Astrocyte (in vitro differentiated cells and primary cell): Measurements from ENCODE around the gene EFNB2. TPM values are rescaled to one million over a fixed set of nuclear protein-coding genes. Genes with fewer than 3 reads are reported as not detected.

ENCODE experiments used
- DNase-seq: peaks from one replicate; pipeline ENCODE4 v3.0.0-alpha.2; 2010; ENCODE audit warnings: low read depth
- FAIRE-seq: peaks from 2 replicates; lab custom pipeline; 2011; peaks lifted over from hg19 to GRCh38; lab: Jason Lieb, UNC
- H2AFZ ChIP-seq: 2 replicates; pipeline ENCODE4 v1.6.0; 2012; ENCODE audit warnings: low read depth, low read length, inconsistent platforms
- H3K27ac ChIP-seq: 2 replicates; pipeline ENCODE4 v1.5.1; 2011; ENCODE audit warnings: low read depth, low read length, inconsistent platforms
- H3K27me3 ChIP-seq: 2 replicates; pipeline ENCODE4 v1.6.0; 2011; ENCODE audit warnings: low read length, inconsistent platforms; ENCODE audit not compliant: insufficient read depth
- H3K36me3 ChIP-seq: 2 replicates; pipeline ENCODE4 v1.5.1; 2011; ENCODE audit warnings: low read length, inconsistent platforms; ENCODE audit not compliant: insufficient read depth
- H3K4me1 ChIP-seq: 2 replicates; pipeline ENCODE4 v1.5.1; 2011; ENCODE audit warnings: low read length, inconsistent platforms; ENCODE audit not compliant: insufficient read depth
- H3K4me2 ChIP-seq: 2 replicates; pipeline ENCODE4 v1.6.0; 2012; ENCODE audit warnings: low read length, inconsistent platforms
- H3K4me3 ChIP-seq: 2 replicates; pipeline ENCODE4 v1.5.1; 2011; ENCODE audit warnings: low read depth, mild to moderate bottlenecking, low read length, inconsistent platforms; ENCODE audit not compliant: insufficient read depth
- H3K79me2 ChIP-seq: 2 replicates; pipeline ENCODE4 v1.6.0; 2012; ENCODE audit warnings: mild to moderate bottlenecking, low read length, inconsistent platforms; ENCODE audit not compliant: insufficient read depth
- H3K9ac ChIP-seq: 2 replicates; pipeline ENCODE4 v1.6.0; 2012; ENCODE audit warnings: mild to moderate bottlenecking, low read length, inconsistent platforms
- H3K9me3 ChIP-seq: 2 replicates; pipeline ENCODE4 v1.5.1; 2012; ENCODE audit warnings: low read depth, mild to moderate bottlenecking, low read length, inconsistent platforms; ENCODE audit not compliant: insufficient read depth
- H4K20me1 ChIP-seq: 2 replicates; pipeline ENCODE4 v1.6.0; 2012; ENCODE audit warnings: low read length, inconsistent platforms; ENCODE audit not compliant: insufficient read depth
- H3K27ac Mint-ChIP-seq: one replicate; pipeline ENCODE4 v1.8.0; 2021; ENCODE audit warnings: mild to moderate bottlenecking, mixed read lengths; ENCODE audit not compliant: unreplicated experiment
- H3K27me3 Mint-ChIP-seq: one replicate; pipeline ENCODE4 v1.8.0; 2021; ENCODE audit warnings: low read depth, mixed read lengths; ENCODE audit not compliant: unreplicated experiment
- H3K36me3 Mint-ChIP-seq: one replicate; pipeline ENCODE4 v1.8.0; 2021; ENCODE audit warnings: low read depth, mixed read lengths; ENCODE audit not compliant: unreplicated experiment
- H3K4me1 Mint-ChIP-seq: one replicate; pipeline ENCODE4 v1.8.0; 2021; ENCODE audit warnings: low read depth, mixed read lengths; ENCODE audit not compliant: unreplicated experiment
- H3K4me3 Mint-ChIP-seq: one replicate; pipeline ENCODE4 v1.8.0; 2021; ENCODE audit warnings: mild to moderate bottlenecking, moderate library complexity, mixed read lengths; ENCODE audit not compliant: unreplicated experiment
- H3K9me3 Mint-ChIP-seq: one replicate; pipeline ENCODE4 v1.8.0; 2021; ENCODE audit warnings: mild to moderate bottlenecking, mixed read lengths; ENCODE audit not compliant: unreplicated experiment
- CTCF ChIP-seq: IDR thresholded peaks from 2 replicates; pipeline ENCODE4 v1.5.1; 2011; ENCODE audit warnings: low read depth, mild to moderate bottlenecking, inconsistent platforms, low read length, moderate library complexity; ENCODE audit not compliant: insufficient read depth
- EZH2 ChIP-seq: IDR thresholded peaks from 2 replicates; pipeline ENCODE4 v1.6.1; 2012; ENCODE audit warnings: mild to moderate bottlenecking, low read length, inconsistent platforms; ENCODE audit not compliant: insufficient read depth
- total RNA-seq: library from RNA; stranded (reverse); gene quantifications from 2 replicates; pipeline ENCODE4 v1.2.1, GENCODE V29; 2021

The EFNB2 gene
- total RNA-seq, 1 donor from 2014 or later: 93.2 TPM

GRCh38 chr13:106477303-106477702 lies 58.2 kb downstream of the EFNB2 start:
- no peak overlapping the region for H3K4me3 ChIP-seq
- TF ChIP-seq CTCF (no peak), EZH2 (no peak)
- no peak overlapping the region for H3K27ac ChIP-seq
- no peak overlapping the region for H2AFZ ChIP-seq
- H3K27me3 Mint-ChIP-seq: no peaks in the 10 kb centered on the region
- H3K79me2 ChIP-seq: no peaks in the 10 kb centered on the region
- no peaks in the 10 kb centered on the region for H3K36me3 Mint-ChIP-seq
- no peaks in the 10 kb centered on the region for H3K27me3 ChIP-seq
- peaks cover 5% of the 10 kb centered on the region for H3K4me1 ChIP-seq
- H3K4me1 Mint-ChIP-seq: peaks cover 9% of the 10 kb centered on the region
- H3K9me3 Mint-ChIP-seq: no peaks in the 10 kb centered on the region
- H3K36me3 ChIP-seq: no peaks in the 10 kb centered on the region
- no peaks in the 10 kb centered on the region for H3K9me3 ChIP-seq
- DNase-seq: no peak
- no peak overlapping the region for H3K27ac Mint-ChIP-seq
- no peak overlapping the region for H3K4me3 Mint-ChIP-seq
- no peak overlapping the region for H3K9ac ChIP-seq
- no peaks in the 10 kb centered on the region for H4K20me1 ChIP-seq
- H3K4me2 ChIP-seq: no peak overlapping the region
- no peak for FAIRE-seq

GRCh38 chr13:106475852-106476251 lies 59.6 kb downstream of the EFNB2 start:
- Mint-ChIP-seq H3K4me1 (peaks cover 16% of the 10 kb centered on the region), H3K27me3 (no peaks in the 10 kb centered on the region), H3K27ac (no peak overlapping the region), H3K4me3 (no peak overlapping the region), H3K9me3 (no peaks in the 10 kb centered on the region), H3K36me3 (no peaks in the 10 kb centered on the region)
- Histone ChIP-seq H2AFZ (no peak overlapping the region), H3K27me3 (no peaks in the 10 kb centered on the region), H3K9ac (no peak overlapping the region), H3K36me3 (no peaks in the 10 kb centered on the region), H3K4me2 (no peak overlapping the region), H3K27ac (no peak overlapping the region), H3K4me1 (peaks cover 7% of the 10 kb centered on the region), H3K9me3 (no peaks in the 10 kb centered on the region), H3K79me2 (no peaks in the 10 kb centered on the region), H4K20me1 (no peaks in the 10 kb centered on the region), H3K4me3 (no peak overlapping the region)
- no peak for TF ChIP-seq CTCF
- no peak for TF ChIP-seq EZH2
- no peak for DNase-seq
- no peak for FAIRE-seq

- H3K4me1 ChIP-seq: peaks cover 11% of the 10 kb centered on the region
- no peak overlapping the region for H2AFZ ChIP-seq
- H3K36me3 Mint-ChIP-seq: no peaks in the 10 kb centered on the region
- H3K27me3 ChIP-seq: no peaks in the 10 kb centered on the region
- H3K4me2 ChIP-seq: no peak overlapping the region
- H3K4me1 Mint-ChIP-seq: peaks cover 19% of the 10 kb centered on the region
- H3K9ac ChIP-seq: no peak overlapping the region
- no peak for DNase-seq
- no peak overlapping the region for H3K27ac Mint-ChIP-seq
- no peaks in the 10 kb centered on the region for H3K36me3 ChIP-seq
- H3K27me3 Mint-ChIP-seq: no peaks in the 10 kb centered on the region
- no peaks in the 10 kb centered on the region for H3K9me3 Mint-ChIP-seq
- H3K9me3 ChIP-seq: no peaks in the 10 kb centered on the region
- no peak overlapping the region for H3K4me3 Mint-ChIP-seq
- H3K4me3 ChIP-seq: no peak overlapping the region
- FAIRE-seq: no peak
- H3K79me2 ChIP-seq: no peaks in the 10 kb centered on the region
- no peaks in the 10 kb centered on the region for H4K20me1 ChIP-seq
- no peak overlapping the region for H3K27ac ChIP-seq
- TF ChIP-seq EZH2 (no peak), CTCF (no peak)
Measured at GRCh38 chr13:106474912-106475311, 60.5 kb downstream of the EFNB2 start.
